Measurements from ENCODE around the gene ZCCHC9.
"Not testable (repeated sequence)": the region's sequence is repeated elsewhere in the genome, so short reads cannot be mapped to it uniquely, and the experiment has no call there.

Gene ZCCHC9

GRCh38 chr5:81308836-81309235 is 7.4 kb downstream of the ZCCHC9 start:
- no peak for DNase-seq

GRCh38 chr5:81310402-81311063 is 9.1 kb downstream of the ZCCHC9 start:
- DNase-seq = no peak

GRCh38 chr5:81313278-81313677 is 11.9 kb downstream of the ZCCHC9 start:
- DNase-seq = no peak

GRCh38 chr5:81313686-81314085 is 12.3 kb downstream of the ZCCHC9 start:
- DNase-seq = no peak

- DNase-seq = no peak
These were observed 13.2 kb downstream of the ZCCHC9 start for GRCh38 chr5:81314581-81314980.

- DNase-seq = no peak
These were observed 13.9 kb downstream of the ZCCHC9 start for GRCh38 chr5:81315336-81315735.

- no peak for DNase-seq
These were observed 14.4 kb downstream of the ZCCHC9 start for GRCh38 chr5:81315830-81316229.

- no peak for DNase-seq
These were observed 15.2 kb downstream of the ZCCHC9 start for GRCh38 chr5:81316571-81316970.

- no peak for DNase-seq
These were observed 16.1 kb downstream of the ZCCHC9 start for GRCh38 chr5:81317536-81317935.

- DNase-seq = no peak
These were observed 25.2 kb downstream of the ZCCHC9 start for GRCh38 chr5:81326554-81326953.

- DNase-seq = no peak
These were observed 33.1 kb downstream of the ZCCHC9 start for GRCh38 chr5:81334304-81335061.

GRCh38 chr5:81335946-81336345 is 34.6 kb downstream of the ZCCHC9 start:
- DNase-seq = no peak

- DNase-seq = no peak
These were observed 35.2 kb downstream of the ZCCHC9 start for GRCh38 chr5:81336556-81336955.

GRCh38 chr5:81337803-81338202 is 36.4 kb downstream of the ZCCHC9 start:
- DNase-seq = no peak

- DNase-seq = not testable (repeated sequence)
These were observed 36.8 kb downstream of the ZCCHC9 start for GRCh38 chr5:81338213-81338612.

- DNase-seq = no peak
These were observed 43.3 kb downstream of the ZCCHC9 start for GRCh38 chr5:81344736-81345135.

GRCh38 chr5:81345411-81346003 is 44.1 kb downstream of the ZCCHC9 start:
- DNase-seq = no peak

- no peak for DNase-seq
These were observed 47.8 kb downstream of the ZCCHC9 start for GRCh38 chr5:81349161-81349560.

GRCh38 chr5:81350507-81350906 is 49.1 kb downstream of the ZCCHC9 start:
- no peak for DNase-seq

- DNase-seq = no peak
These were observed 51.8 kb downstream of the ZCCHC9 start for GRCh38 chr5:81353189-81353588.

- DNase-seq = peak in 1 of 2 experiments; percentile 1
These were observed 52.7 kb downstream of the ZCCHC9 start for GRCh38 chr5:81354093-81354492.

GRCh38 chr5:81355291-81356251 is 54.2 kb downstream of the ZCCHC9 start:
- DNase-seq = no peak

GRCh38 chr5:81359108-81359507 is 57.7 kb downstream of the ZCCHC9 start:
- no peak for DNase-seq

All from NCI-H526 (cell line).